ENCODE measurements around the gene ANO2.

Gene ANO2

DNA sequence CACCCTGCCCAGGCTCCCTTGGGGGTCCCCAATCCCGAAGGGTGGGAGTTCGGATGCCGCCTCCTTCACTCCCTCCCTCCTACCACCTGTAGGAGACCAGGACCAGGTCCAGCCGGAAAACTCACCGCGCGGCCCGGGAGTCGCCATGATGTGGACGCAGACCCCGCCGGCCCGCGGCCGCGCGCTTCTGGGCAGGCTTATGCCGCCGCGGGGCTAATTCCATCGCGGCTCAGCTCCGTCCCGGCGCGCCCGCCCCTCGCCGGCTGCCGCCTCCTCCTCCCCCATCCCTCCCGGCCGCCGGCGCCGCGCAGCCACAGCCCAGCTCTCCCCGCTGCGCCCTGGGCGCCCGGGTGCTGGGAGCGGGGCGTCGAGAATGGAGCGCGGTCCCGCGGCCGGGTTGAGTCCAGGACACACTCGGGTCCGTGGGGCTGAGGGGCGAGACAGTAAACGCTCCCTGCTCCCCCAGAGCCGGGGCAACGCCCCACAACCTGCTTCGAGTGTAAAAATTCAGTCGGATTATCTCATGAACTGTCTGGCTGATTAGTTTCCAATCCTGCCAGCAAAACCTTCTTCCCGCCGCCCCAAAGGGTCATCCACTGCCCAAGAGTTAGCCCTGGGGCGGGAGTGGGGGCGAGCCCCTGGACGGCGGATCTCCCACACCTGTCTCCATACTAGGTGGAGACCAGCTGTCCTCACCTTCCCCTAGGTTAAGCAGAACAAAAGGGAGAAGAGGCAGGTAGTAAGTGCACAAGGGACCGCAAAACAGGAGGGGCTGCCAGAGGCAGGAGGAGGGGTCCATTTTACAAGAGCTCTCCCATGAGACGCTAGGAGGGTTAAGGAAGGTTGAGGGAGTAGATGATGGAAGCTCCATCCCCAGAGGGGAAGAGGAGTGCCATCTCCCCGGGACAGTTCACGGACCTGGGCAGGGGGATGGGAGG lies at the start of gene ANO2:
Gene ANO2 (minus strand): TSS at position 189 of the 938 bp plus-strand sequence. CDS start 42 bp downstream, at position 147.
- in situ Hi-C loops (cut with HindIII; ENCODE audit: low sequenced_read_pairs) = no loop called here

DNA sequence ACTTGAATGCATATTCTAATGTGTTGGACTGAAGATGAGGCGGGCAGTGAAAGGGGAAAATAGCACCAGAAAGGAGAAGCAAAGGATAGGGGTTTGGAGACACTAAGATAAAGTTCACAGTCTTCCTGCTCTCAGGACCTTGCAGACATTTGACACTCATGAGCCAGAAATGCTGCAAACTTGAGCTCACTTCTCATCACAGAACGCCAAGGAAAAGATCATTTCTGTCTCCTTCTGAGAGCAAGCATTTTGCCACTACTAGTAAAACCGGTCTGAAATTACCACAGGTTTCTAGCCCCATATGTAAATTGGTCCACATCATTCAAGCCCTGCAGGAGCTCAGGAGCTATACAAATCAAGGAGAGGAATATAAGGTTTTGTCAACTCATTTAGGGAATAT lies 44.6 kb upstream of the ANO2 start:
- in situ Hi-C loops (cut with HindIII; ENCODE audit: low sequenced_read_pairs) = loop anchor here (5.0 kb wide), 1 partner anchor 58 kb away; no protein-coding TSS in a partner anchor

GRCh38 chr12:5988659-5989116 lies 43.6 kb upstream of the ANO2 start:
- in situ Hi-C loops (cut with HindIII; ENCODE audit: low sequenced_read_pairs) = loop anchor here (5.0 kb wide), 1 partner anchor 59 kb away; no protein-coding TSS in a partner anchor

DNA sequence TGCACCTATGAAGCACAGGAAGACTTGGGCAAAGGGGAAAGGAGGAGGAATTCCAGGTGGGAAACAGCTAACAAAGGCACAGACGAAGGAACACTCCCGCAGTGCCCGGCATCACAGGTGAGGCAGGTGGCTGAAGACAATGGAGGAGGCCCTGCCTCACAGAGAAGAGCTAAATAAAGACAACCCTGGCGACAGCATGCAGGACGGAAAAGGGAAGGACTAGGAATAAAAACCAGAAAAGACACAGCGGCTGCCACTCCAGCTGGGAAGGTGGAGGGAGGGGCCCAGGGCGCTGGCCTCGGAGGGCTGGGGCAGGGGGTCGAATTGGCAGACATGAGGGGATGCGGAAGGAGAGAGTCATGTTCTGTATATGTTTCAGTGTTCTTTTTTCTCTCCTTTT lies 43.0 kb upstream of the ANO2 start:
- in situ Hi-C loops (cut with HindIII; ENCODE audit: low sequenced_read_pairs) = loop anchor here (5.0 kb wide), 1 partner anchor 59 kb away; no protein-coding TSS in a partner anchor

- in situ Hi-C loops (cut with HindIII; ENCODE audit: low sequenced_read_pairs) = loop anchor here (5.0 kb wide), 1 partner anchor 60 kb away; no protein-coding TSS in a partner anchor
Observed at GRCh38 chr12:5987573-5987972, 42.5 kb upstream of the ANO2 start.

GRCh38 chr12:5985471-5985870 lies 40.4 kb upstream of the ANO2 start:
- in situ Hi-C loops (cut with HindIII; ENCODE audit: low sequenced_read_pairs) = loop anchor here (5.0 kb wide), 1 partner anchor 62 kb away; no protein-coding TSS in a partner anchor

DNA sequence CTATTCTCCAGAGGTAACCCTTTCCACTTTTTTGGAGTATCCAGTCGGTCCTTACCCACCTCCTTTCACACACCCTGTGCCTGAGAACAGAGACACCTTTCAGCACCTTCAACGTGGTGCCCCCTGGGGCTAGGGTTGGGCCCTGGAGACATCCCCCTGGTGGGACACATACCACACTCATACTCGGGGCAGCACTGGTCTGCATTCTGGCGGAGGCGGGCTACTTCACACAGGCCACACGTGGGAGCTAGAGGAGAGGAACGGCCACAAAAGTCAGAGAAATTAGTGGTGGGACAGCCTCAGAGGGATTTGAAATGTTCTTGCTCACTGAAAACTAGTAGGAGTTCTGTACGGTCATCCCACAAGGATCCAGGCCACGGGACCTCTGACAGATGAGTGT lies 39.8 kb upstream of the ANO2 start:
- in situ Hi-C loops (cut with HindIII; ENCODE audit: low sequenced_read_pairs) = loop anchor here (5.0 kb wide), 1 partner anchor 62 kb away; no protein-coding TSS in a partner anchor

DNA sequence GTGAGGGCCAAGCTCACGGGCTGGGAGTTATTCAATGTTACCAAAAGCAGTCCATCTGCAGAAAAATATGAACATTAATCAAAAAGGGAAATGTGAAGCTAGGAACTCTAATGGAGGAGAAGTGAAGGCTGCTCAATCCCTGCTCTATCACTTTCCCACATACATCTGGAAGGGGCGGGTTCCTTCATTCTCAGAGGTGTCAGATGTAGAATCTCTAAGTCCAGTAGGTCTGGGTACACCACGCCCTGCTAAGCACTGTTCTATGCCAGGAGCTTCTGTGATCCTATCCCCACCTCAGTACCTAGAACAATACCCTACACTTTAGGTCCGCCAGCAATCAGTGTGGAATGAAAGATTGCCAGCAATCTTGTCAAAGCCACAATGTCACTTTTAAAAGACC lies 37.0 kb upstream of the ANO2 start:
- in situ Hi-C loops (cut with HindIII; ENCODE audit: low sequenced_read_pairs) = no loop called here

GRCh38 chr12:5977556-5977955 lies 32.5 kb upstream of the ANO2 start:
- in situ Hi-C loops (cut with HindIII; ENCODE audit: low sequenced_read_pairs) = no loop called here

DNA sequence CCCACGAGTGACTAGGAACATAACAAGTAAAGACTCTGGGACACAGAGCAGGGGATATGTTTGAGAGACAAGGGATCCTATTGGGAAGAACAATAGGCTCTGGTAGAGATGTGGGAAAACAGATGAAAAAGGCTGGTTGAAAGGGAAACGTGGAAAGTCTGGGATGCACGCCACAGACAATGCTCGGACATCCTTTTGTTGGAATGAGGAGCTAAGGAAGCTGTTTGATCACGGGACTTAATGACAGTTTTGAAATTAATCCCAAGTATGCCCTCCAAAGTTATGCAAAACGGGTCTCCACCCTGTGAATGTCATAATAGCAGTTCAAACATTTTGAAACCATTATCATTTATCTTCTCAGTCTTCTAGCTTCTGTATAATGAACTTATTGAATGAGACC lies 31.7 kb upstream of the ANO2 start:
- in situ Hi-C loops (cut with HindIII; ENCODE audit: low sequenced_read_pairs) = no loop called here

GRCh38 chr12:5976196-5976595 lies 31.1 kb upstream of the ANO2 start:
- in situ Hi-C loops (cut with HindIII; ENCODE audit: low sequenced_read_pairs) = no loop called here

DNA sequence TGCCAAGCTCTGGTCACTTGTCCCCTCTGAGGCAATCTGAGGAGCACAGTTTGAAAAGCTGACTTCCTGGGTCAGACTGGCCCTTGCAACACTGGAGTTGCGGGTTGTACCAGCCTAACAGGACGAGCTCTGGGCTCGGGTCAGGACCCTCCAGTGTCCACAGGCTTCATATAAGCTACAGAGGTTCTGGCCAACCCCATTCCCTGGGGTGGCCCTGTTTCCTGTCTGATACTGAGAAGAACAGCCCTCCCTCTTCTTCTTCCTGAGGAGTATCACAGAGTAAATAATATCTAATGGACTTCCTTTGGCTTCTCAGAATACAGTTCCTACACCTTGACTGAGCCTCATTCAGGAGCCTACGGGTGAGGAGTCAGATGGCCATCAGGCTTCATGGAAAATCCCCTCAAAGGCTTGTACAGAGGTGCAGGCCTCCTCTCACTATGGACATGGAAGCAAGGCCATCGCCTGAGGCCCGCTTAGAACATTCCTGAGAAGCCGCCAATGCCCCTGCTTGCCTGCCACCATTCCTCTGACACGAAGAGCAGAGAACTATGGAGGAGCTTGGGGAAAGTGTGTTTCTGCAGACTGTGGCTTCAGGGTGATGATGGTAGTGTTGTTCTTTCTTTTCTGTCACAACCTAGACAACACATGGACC lies 28.5 kb upstream of the ANO2 start:
- in situ Hi-C loops (cut with HindIII; ENCODE audit: low sequenced_read_pairs) = no loop called here

DNA sequence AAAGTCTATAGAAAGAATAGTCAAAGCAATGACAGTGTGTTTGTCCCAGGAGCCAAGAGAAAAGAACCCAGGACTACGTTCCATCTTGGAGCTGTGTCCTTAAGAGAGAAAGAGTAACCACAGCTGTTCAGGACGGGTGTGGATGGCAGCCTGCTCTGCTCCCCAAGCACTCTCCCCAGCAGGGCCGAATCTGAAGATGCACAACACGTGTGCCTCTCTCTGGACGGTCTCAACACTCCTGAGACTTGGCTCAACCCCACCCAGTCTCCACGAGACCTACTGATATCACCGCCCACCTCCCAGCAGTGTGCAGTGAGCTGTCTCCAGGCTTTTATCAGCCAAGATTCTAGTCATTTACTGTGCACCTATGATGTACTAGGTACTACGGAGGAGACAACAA lies 27.3 kb upstream of the ANO2 start:
- in situ Hi-C loops (cut with HindIII; ENCODE audit: low sequenced_read_pairs) = no loop called here

GRCh38 chr12:5971194-5971850 lies 26.3 kb upstream of the ANO2 start:
- in situ Hi-C loops (cut with HindIII; ENCODE audit: low sequenced_read_pairs) = no loop called here

GRCh38 chr12:5969974-5970690 lies 25.1 kb upstream of the ANO2 start:
- in situ Hi-C loops (cut with HindIII; ENCODE audit: low sequenced_read_pairs) = no loop called here

DNA sequence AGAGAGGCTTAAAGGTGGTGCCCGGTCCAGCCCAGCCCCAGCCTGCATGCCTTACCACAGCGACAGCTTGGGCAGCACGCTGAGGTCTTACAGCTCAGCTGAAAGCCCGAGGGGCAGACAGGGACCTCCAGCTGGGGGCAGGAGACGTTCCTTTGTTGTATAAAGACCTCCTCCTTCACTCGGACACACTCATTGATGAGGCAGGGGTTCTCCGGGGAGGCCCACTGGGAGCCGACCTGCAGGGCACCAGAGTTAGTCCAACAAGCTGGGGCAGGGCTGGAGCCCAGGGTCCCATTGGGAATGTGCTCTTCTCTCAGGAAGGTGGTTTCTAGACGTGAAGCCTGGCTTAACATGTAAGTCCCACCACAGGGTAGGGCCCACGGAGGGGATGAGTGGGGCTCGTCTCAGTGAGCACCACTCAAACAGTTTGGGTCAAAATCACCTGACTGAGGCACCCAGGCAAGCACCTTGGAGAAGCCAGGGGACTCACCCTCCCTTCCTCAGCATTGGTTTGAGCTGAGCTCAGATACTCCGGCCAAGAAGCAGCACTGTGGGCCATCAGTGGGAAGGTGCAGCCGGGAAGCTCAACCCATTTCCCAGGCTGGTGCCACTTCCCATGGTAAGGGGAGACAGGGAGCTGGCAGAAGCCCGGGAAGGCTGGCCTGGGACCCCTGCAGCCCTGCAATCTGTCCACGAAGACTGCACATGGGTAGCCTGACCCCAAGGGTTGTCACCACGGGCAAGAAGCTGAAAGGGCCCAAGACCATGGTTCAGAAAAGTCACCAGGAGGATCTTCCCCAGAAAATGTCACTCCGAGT lies 24.3 kb upstream of the ANO2 start:
- in situ Hi-C loops (cut with HindIII; ENCODE audit: low sequenced_read_pairs) = no loop called here

DNA sequence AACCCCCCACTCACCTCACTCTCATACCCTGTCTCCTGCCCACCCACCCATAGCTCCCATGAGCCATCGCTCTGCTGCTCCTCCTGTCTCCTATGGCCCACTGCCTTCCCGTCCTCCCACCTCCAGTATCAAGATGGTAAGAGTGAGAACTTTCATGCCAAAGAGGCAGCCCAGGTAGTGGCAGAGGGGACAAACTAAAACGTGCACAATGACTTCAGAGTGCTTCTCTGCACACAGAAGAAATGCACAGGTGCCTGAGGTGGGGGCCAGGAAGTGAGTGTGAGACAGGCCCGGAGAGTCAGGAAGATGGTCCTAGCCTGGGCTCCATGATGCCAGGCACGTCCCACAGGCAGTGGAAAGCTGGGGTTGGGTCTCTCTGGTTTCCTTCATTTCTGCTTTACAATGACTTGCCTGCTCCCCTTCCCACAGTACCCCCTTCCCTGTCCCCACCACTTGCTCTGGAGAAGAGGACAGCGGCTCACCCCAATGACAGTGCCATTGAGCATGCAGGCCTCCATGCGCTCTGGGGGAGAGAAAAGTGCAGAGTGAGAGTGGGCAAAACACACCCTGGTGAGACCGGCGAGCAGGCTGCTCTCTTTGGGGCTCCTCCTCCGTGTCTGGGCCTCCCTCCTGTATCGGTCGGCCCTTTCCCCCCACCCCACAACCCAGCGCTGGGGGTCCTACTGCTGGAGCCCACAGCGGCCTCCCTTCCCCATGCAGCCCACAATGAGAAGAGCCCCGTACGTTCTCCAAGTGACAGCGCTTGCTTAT lies 22.8 kb upstream of the ANO2 start:
- in situ Hi-C loops (cut with HindIII; ENCODE audit: low sequenced_read_pairs) = no loop called here

GRCh38 chr12:5966486-5967095 lies 21.5 kb upstream of the ANO2 start:
- in situ Hi-C loops (cut with HindIII; ENCODE audit: low sequenced_read_pairs) = no loop called here
